GM12872 (cell line): ENCODE results near the gene JADE1.

Source experiments
- CTCF ChIP-seq: IDR thresholded peaks from 3 replicates; pipeline ENCODE4 v1.5.1; 2011; ENCODE audit warnings: low read depth, mild to moderate bottlenecking, low read length, moderate library complexity; ENCODE audit not compliant: insufficient read depth

The JADE1 gene

GRCh38 chr4:128880662-128881061 is 71.2 kb downstream of the JADE1 start:
- TF ChIP-seq CTCF: no peak

GRCh38 chr4:128904821-128905220 is 95.3 kb downstream of the JADE1 start:
- TF ChIP-seq CTCF: no peak

GRCh38 chr4:128906581-128906980 is 97.1 kb downstream of the JADE1 start:
- no peak for TF ChIP-seq CTCF

- TF ChIP-seq CTCF: no peak
These were observed 98.5 kb downstream of the JADE1 start for GRCh38 chr4:128907981-128908380.

- TF ChIP-seq CTCF: no peak
These were observed 99.2 kb downstream of the JADE1 start for GRCh38 chr4:128908735-128909134.

- TF ChIP-seq CTCF: no peak
These were observed 103.7 kb downstream of the JADE1 start for GRCh38 chr4:128913228-128913627.

GRCh38 chr4:128915544-128915943 is 106.0 kb downstream of the JADE1 start:
- no peak for TF ChIP-seq CTCF

- TF ChIP-seq CTCF: no peak
These were observed 107.3 kb downstream of the JADE1 start for GRCh38 chr4:128916832-128917231.
